ENCODE data around the gene CA11. TPM values are rescaled to one million over a fixed set of nuclear protein-coding genes. Genes with fewer than 3 reads are reported as not detected.

CA11 gene
- total and polyA plus RNA-seq, 11 donors, result 2.2 to 14.8 (median 5.8) TPM

DNA sequence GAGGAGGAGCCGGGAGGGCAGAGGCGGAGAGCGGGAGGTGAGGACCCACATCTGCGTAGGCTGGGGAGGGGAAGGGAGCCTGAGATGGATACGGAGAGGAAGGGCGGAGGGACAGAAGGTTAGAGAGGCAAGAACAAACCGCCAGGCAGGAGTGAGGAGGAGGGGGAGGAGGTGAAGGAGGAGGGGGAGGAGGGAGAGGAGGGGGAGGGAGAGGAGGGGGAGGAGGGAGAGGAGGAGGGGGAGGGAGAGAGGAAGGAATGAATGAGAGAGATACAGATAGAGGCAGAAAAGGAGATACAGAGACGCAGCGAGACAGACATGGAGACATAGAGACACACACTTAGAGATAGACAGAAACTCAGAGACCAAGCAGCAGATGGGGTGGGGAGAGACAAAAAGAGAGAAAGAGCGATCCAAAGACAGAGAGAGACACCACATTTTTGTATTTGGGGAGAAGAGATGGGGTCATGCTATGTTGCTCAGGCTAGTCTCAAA lies 782 bp upstream of the CA11 start:
- peaks cover 0 to 29% (median 13%) of the 10 kb centered on the region in 12 donors for H3K4me1 ChIP-seq
- H3K27me3 ChIP-seq, result no peaks in the 10 kb centered on the region
- H3K27ac ChIP-seq, result peak overlapping the region in 9 of 12 donors; percentile 56 to 89 (median 83)
- no peak for DNase-seq
- TF ChIP-seq POLR2A (IDR thresholded peaks at IDR 0.05), result no peak
- TF ChIP-seq, protein P1, sequence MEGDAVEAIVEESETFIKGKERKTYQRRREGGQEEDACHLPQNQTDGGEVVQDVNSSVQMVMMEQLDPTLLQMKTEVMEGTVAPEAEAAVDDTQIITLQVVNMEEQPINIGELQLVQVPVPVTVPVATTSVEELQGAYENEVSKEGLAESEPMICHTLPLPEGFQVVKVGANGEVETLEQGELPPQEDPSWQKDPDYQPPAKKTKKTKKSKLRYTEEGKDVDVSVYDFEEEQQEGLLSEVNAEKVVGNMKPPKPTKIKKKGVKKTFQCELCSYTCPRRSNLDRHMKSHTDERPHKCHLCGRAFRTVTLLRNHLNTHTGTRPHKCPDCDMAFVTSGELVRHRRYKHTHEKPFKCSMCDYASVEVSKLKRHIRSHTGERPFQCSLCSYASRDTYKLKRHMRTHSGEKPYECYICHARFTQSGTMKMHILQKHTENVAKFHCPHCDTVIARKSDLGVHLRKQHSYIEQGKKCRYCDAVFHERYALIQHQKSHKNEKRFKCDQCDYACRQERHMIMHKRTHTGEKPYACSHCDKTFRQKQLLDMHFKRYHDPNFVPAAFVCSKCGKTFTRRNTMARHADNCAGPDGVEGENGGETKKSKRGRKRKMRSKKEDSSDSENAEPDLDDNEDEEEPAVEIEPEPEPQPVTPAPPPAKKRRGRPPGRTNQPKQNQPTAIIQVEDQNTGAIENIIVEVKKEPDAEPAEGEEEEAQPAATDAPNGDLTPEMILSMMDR (IDR thresholded peaks at IDR 0.05), result no peak
- 10 to 14% (median 12%) methylated on average over 7 to 10 of the region's 10 CpGs for WGBS, 4 donors
- H3K36me3 ChIP-seq, result no peaks in the 10 kb centered on the region
- ATAC-seq, result no peak
- intact Hi-C loops (cut with DNase I), result loop anchor here (1.0 to 10.0 kb wide), 14 partner anchors 29 to 328 kb away; partner anchors contain the start of genes HSD17B14 (in 6 of the 10), MAMSTR (in 2 of the 10) and FTL (in 1 of the 10)
- peak overlapping the region in 10 of 12 donors; percentile 54 to 69 (median 60) for H3K4me3 ChIP-seq
- H3K9me3 ChIP-seq, result no peaks in the 10 kb centered on the region

GRCh38 chr19:48645620-48646000 lies 377 bp downstream of the CA11 start:
- Histone ChIP-seq H3K4me3 (peak overlapping the region; percentile 2 to 69 (median 58)), H3K4me1 (peaks cover 0 to 29% (median 13%) of the 10 kb centered on the region in 12 donors), H3K9me3 (no peaks in the 10 kb centered on the region), H3K27me3 (no peaks in the 10 kb centered on the region), H3K36me3 (no peaks in the 10 kb centered on the region), H3K27ac (peak overlapping the region; percentile 56 to 91 (median 82))
- ATAC-seq (peak in 3 of 4 donors; percentile 1 to 11 (median 7)), DNase-seq (no peak)
- TF ChIP-seq, protein P1 (IDR thresholded peaks at IDR 0.05), result no peak
- TF ChIP-seq POLR2A (IDR thresholded peaks at IDR 0.05), result no peak
- WGBS, 4 donors, result 0 to 2% (median 1%) methylated on average over 6 of the region's 6 CpGs
- intact Hi-C loops (cut with DNase I), result loop anchor here (5.0 to 10.0 kb wide), 10 partner anchors 69 to 329 kb away; partner anchors contain the start of genes HSD17B14 (in 6 of the 10), MAMSTR (in 2 of the 10) and FTL (in 1 of the 10)

GRCh38 chr19:48644839-48645619 lies 958 bp downstream of the CA11 start:
- TF ChIP-seq, protein P1 (IDR thresholded peaks at IDR 0.05), result no peak
- TF ChIP-seq POLR2A (IDR thresholded peaks at IDR 0.05), result no peak
- Histone ChIP-seq H3K27ac (peak overlapping the region; percentile 56 to 91 (median 82)), H3K4me3 (peak overlapping the region; percentile 2 to 69 (median 58)), H3K9me3 (no peaks in the 10 kb centered on the region), H3K27me3 (no peaks in the 10 kb centered on the region), H3K4me1 (peaks cover 0 to 29% (median 13%) of the 10 kb centered on the region in 12 donors), H3K36me3 (no peaks in the 10 kb centered on the region)
- ATAC-seq, result peak; percentile 66 to 82 (median 80)
- 1 to 4% (median 2%) methylated on average over 20 to 25 of the region's 25 CpGs for WGBS, 4 donors
- intact Hi-C loops (cut with DNase I), result loop anchor here (5.0 to 10.0 kb wide), 10 partner anchors 70 to 330 kb away; partner anchors contain the start of genes HSD17B14 (in 6 of the 10), MAMSTR (in 2 of the 10) and FTL (in 1 of the 10)
- DNase-seq, result peak; percentile 70 to 86 (median 83)

DNA sequence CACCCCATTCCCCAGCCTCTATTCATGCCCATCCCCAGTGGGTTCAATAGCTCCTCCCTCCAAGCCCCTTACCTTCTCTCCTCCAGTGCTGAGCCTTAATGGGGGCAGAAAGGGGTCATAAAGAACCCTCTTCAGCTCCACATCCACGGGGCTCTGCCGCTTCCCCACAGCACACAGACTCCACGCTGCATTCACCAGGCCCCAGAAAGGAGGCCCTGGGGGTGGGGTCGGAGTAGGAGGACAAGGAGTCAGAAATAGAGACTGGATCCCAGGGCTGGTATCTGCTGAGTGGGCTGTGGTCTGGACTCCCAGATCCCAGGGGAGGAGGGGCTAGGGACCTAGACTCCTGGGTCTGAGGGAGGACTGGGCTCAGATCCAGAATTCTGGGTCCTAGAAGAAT lies 1.6 kb downstream of the CA11 start:
- H3K27ac ChIP-seq, result peak overlapping the region in 1 of 12 donors; percentile 2
- DNase-seq (peak in 3 of 5 donors; percentile 34 to 37 (median 36)), ATAC-seq (no peak)
- no peaks in the 10 kb centered on the region for H3K9me3 ChIP-seq
- H3K27me3 ChIP-seq, result no peaks in the 10 kb centered on the region
- H3K36me3 ChIP-seq, result no peaks in the 10 kb centered on the region
- WGBS, 4 donors, result 72 to 76% (median 73%) methylated on average over 4 of the region's 4 CpGs
- peaks cover 0 to 27% (median 13%) of the 10 kb centered on the region in 12 donors for H3K4me1 ChIP-seq
- intact Hi-C loops (cut with DNase I), result loop anchor here in 6 of 10 donors (10.0 kb wide), 5 partner anchors 70 to 330 kb away; partner anchors contain the start of genes HSD17B14 (in 2 of the 6), FTL (in 1 of the 6) and MAMSTR (in 1 of the 6)
- TF ChIP-seq, protein P1 (IDR thresholded peaks at IDR 0.05), result no peak
- TF ChIP-seq POLR2A (IDR thresholded peaks at IDR 0.05), result no peak
- peak overlapping the region in 2 of 12 donors; percentile 66 to 69 for H3K4me3 ChIP-seq

Data from heart left ventricle (tissue), 16 donors.